Medulla oblongata (tissue), 1 donor: ENCODE data around the gene FAM149B1.
"Not testable (repeated sequence)": the region's sequence is repeated elsewhere in the genome, so short reads cannot be mapped to it uniquely, and the experiment has no call there.

Source experiments
- DNase-seq: peaks from one replicate; pipeline ENCODE4 v3.0.0-alpha.2; 2015; ENCODE audit errors: extremely low spot score

FAM149B1 gene

GRCh38 chr10:73167783-73168464 lies at the start of gene FAM149B1, which contains the start of gene ECD:
FAM149B1 (plus strand) TSS chr10:73168119; CDS start chr10:73168340, 221 bp downstream.
ECD (minus strand) TSS chr10:73168008; CDS start chr10:73163937, 4,071 bp downstream.
- DNase-seq, result peak; percentile 98

GRCh38 chr10:73119457-73119856 lies 48.5 kb upstream of the FAM149B1 start:
- DNase-seq, result no peak

GRCh38 chr10:73119952-73120351 lies 48.0 kb upstream of the FAM149B1 start:
- no peak for DNase-seq

- DNase-seq, result no peak
These were observed 41.6 kb upstream of the FAM149B1 start for GRCh38 chr10:73126343-73126742.

GRCh38 chr10:73131301-73131700 lies 36.6 kb upstream of the FAM149B1 start:
- no peak for DNase-seq

- DNase-seq, result no peak
These were observed 35.8 kb upstream of the FAM149B1 start for GRCh38 chr10:73131913-73132686.

- DNase-seq, result no peak
These were observed 33.2 kb upstream of the FAM149B1 start for GRCh38 chr10:73134727-73135126.

GRCh38 chr10:73136627-73137026 lies 31.3 kb upstream of the FAM149B1 start:
- no peak for DNase-seq

- DNase-seq, result no peak
These were observed 28.7 kb upstream of the FAM149B1 start for GRCh38 chr10:73139251-73139650.

GRCh38 chr10:73141603-73142002 lies 26.3 kb upstream of the FAM149B1 start:
- DNase-seq, result no peak

GRCh38 chr10:73150633-73151413 lies 17.1 kb upstream of the FAM149B1 start:
- not testable (repeated sequence) for DNase-seq

GRCh38 chr10:73152009-73152408 lies 15.9 kb upstream of the FAM149B1 start:
- no peak for DNase-seq

GRCh38 chr10:73156054-73156453 lies 11.9 kb upstream of the FAM149B1 start:
- no peak for DNase-seq

- DNase-seq, result peak; percentile 76
These were observed 8.8 kb upstream of the FAM149B1 start for GRCh38 chr10:73159038-73159648.

- no peak for DNase-seq
These were observed 6.8 kb upstream of the FAM149B1 start for GRCh38 chr10:73161079-73161478.

- DNase-seq, result no peak
These were observed 6.3 kb upstream of the FAM149B1 start for GRCh38 chr10:73161662-73162061.

GRCh38 chr10:73163096-73163495 lies 4.8 kb upstream of the FAM149B1 start:
- DNase-seq, result no peak

- DNase-seq, result no peak
These were observed 947 bp upstream of the FAM149B1 start for GRCh38 chr10:73166972-73167371.

- no peak for DNase-seq
These were observed 499 bp upstream of the FAM149B1 start for GRCh38 chr10:73167458-73167782.

- no peak for DNase-seq
These were observed 515 bp downstream of the FAM149B1 start for GRCh38 chr10:73168465-73168803.

- DNase-seq, result no peak
These were observed 1.4 kb downstream of the FAM149B1 start for GRCh38 chr10:73169320-73169719.

GRCh38 chr10:73172867-73173266 lies 4.9 kb downstream of the FAM149B1 start:
- DNase-seq, result no peak
